Stromal cell of bone marrow (primary cell): ENCODE data around the gene TMEM30B.
A peak's percentile ranks its signal among the peaks of the same experiment; 100 is the strongest.
"Not testable (repeated sequence)": the region's sequence is repeated elsewhere in the genome, so short reads cannot be mapped to it uniquely, and the experiment has no call there.

Experiments
- DNase-seq: peaks from one replicate; pipeline ENCODE4 v3.0.0-alpha.2; 2012; ENCODE audit warnings: low read depth

Gene TMEM30B

DNA sequence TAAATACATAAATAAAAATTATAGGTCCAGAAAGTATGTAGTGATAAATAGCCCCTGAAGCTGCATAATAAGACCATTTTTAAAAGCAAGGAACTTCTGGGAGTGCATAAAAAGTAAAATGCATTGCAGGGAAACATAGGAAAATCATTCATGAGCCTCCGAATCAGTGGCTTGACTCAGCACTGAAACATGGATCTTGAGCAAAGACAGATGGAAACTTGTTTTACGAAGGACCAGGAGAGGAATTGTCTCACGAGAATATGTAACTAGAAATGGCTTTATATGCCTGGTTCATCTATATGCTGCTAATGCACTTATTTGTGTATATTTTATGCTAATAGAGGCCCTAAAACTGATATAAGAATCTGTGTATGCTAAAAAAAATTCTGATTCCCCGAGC, 14.7 kb downstream of the TMEM30B start:
- DNase-seq: no peak

DNA sequence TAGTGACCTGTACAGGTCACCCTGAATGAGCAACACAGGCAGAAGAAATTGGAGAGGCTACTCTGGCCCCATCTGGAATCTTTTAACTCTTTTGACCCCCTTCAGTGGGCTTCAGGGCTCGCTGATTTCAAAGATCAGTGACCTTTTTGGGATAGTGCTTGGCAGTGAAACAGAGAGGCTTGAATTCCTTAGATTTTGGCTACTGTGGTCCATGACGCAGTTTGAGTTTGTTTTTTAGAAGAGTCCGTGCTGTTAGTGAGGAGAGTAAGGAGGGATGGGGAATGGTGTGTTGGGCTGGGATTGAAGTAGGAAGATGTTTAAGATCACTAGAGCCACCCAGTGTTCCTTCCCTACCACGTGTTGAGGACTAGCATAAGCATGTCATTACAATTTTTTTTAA, 16.5 kb downstream of the TMEM30B start:
- DNase-seq: no peak

DNA sequence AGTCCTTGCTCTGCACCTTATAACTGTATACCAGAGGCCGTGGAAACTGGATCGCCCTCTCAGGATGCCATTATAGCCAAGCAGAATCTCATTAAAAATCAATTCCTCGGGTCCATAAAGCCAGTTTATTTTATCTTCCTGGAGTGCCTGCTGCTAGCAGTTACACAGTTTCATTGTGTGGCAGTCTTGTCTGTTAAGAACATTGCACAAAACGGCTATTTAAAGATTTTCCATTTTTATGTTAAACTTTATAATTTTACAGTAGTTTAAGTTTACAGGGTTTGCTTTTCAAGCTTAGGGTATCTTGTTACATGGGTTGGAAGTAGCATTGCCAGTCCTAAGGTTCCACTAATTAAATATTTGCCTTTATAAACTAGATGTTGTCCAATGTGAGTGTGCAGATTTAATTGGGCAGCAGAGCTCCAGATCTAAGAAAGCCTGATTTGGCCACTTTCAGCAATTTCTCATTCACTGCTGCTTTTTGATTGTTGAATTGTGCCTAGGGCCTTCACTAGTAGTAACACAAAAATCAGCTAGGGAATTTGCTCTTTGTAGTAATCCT, 17.0 kb downstream of the TMEM30B start:
- no peak for DNase-seq

DNA sequence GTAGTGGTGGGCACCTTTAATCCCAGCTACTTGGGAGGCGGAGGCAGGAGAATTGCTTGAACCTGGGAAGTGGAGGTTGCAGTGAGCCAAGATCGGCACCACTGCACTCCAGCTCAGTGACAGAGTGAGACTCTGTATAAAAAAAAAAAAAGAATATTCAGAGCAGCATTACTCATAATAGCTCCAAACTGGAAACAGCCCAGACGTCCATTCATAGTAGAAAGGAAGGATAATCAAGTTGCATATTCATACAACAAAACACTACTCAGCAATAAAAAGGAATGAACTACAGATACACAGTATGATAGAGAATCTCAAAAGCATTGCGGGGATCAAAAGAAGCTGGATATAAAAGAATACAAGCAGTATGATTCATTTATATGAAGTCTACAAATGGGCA, 19.1 kb downstream of the TMEM30B start:
- peak; percentile 75 for DNase-seq

DNA sequence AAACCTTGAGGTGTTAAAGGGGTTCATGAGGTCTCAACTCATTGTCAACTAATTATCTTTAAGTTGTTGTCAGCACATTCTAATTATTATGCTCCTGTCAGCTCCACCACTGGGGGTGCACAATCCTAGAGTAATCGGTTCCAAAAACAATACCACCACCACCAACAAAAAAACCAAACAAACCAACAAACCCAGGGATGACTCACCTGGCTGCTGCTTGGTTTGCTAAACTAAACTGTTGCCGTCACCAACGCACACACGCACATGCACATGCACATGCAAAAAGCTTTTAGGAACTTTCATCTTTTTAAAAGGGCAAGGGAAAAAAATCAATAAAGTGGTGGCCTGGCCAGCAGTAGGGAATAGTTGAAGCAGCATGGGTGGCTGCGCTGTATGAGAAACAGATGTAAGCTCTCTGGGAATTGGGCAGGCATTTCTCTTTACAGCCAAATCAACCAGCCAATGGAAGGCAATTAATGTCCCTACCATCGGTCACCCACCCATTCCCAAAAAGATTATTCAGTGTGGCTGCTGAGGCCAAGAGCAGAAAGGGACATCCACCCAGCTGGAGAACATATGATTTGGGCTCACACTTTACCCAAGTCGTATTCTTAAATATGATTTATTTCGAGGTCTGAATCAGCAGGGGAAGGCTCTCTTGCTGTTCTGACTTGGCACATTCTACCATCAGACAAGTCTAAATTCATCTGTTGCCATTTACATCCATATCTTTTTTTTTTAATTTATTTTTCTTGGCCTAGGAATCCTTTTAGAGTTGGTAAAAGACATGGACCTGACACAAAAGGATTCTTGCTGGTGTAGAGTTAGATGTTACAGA, 20.0 kb downstream of the TMEM30B start:
- DNase-seq: peak; percentile 66

DNA sequence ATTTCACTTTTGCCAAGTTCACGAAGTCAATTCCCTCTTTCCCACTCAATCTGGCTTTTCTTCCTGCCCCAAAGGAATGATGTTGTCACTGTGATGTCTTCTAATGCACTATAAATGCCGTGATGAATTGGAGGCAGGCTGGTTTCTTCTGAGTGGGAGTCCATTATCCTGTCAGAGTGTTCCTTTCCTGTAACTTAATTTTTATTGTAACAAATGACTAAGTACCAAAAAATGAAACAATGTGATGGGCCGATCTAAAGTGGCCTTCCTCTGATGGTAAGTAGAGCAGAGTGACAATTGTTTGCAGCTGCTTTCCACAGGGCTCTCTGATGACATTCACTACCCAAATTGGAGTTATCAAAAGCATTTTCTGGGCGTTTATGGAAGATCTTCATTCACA, 22.2 kb downstream of the TMEM30B start:
- DNase-seq: no peak

DNA sequence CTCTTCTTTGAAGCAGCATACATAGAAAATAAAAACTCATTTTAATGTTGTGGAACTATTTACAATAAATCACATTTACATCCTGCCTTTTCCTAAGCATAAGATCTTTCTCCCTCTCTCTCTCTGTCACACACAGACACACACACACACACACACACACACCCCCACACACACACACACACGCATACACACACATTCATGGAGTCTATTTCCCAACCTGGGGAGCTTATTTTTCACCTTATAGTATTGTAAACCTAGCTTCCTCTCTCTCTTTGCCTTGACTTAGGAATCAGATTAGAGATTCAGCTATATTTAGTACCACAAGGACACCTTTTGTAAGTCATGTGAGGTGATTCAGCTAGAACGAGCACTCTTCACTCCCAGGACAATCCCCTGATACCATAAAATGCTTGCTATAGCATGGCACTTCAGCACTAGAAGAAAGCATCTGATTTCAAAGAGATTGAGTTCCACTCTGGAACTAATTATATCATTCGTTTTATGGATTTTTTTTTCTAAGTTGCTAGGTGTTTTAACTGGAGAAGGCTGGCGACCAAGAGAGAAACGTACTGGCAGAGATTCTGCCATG, 23.6 kb downstream of the TMEM30B start:
- DNase-seq: no peak

DNA sequence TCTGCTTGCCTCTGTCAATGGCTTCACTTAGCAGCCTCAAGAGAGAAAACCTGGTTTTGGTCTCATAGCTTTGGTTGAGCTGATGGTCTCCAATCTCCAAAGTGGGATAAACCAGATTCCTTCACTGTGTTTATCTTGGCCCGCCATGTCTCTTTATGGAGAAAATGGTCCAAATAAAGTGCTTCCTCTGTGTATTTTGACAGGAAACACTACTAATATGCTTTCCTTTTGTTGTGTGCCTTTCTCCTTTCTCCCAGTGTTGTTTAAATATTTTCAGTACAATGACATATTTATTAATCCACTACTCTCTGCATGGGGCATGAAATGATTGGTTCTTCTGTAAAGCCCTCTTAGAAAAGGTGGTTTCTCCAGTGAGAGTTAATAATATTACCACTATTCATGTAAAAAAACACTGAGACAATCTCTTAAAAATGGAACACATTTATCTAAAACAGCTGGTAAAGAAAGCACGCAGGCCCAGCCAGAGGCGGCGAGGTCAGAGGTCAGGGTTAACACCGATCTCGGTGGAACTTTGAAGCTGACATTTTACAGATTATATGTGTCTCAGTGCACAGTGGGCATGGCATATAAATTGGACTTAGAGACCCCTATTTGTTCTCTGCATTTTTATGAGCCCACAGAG, 24.2 kb downstream of the TMEM30B start:
- DNase-seq: no peak

DNA sequence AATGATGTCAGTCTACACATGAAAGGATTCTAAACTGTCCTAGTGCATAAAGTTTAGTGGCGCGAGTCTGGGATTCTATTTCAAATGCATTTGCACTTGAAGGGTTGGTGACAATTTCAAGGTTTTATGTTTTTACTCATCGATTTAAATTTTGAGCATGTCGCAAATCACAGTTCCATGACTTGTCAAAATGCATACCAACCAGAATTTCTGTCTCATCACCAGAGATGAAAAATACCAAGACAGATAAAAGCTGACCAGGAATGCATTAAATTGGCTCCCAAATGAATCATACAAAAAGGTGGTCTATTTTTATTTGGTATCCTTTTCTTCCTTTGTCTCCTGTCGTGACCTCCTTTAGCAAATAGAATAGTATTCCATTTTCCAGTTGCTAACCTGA, 25.2 kb downstream of the TMEM30B start:
- no peak for DNase-seq

DNA sequence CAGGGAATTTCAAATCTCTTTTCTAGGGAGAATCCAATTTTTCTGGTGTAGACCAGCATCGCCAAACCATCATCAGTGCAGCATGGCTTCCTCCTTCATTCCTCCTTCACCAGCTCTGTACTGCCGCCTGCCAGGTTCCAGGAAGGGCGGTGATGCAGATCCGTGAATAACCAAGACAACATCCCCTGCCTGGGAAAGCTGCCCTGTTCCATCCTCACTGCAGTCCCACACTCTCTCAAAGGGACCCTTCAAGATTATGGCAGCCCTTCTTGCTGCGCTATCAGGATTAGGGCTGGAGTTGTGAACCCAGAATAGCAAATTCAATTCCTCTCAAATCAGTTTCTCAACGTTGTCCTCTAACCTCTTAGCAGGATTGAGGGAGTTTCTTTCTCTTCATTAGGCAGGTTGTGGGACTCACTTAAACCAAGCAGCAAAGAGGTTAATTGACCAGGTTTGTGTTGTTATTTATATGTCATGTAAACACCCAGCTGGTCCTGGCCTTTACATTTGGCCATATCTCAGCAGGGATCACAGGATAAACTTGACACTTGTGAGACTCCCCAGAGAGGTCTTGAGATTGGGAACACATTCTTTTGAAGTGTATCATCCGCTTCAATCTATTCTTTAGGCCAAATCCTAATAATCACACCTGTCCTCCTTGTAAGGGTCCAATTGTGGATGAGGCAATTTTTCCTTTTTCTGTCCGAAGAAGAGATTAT, 26.2 kb downstream of the TMEM30B start:
- no peak for DNase-seq

DNA sequence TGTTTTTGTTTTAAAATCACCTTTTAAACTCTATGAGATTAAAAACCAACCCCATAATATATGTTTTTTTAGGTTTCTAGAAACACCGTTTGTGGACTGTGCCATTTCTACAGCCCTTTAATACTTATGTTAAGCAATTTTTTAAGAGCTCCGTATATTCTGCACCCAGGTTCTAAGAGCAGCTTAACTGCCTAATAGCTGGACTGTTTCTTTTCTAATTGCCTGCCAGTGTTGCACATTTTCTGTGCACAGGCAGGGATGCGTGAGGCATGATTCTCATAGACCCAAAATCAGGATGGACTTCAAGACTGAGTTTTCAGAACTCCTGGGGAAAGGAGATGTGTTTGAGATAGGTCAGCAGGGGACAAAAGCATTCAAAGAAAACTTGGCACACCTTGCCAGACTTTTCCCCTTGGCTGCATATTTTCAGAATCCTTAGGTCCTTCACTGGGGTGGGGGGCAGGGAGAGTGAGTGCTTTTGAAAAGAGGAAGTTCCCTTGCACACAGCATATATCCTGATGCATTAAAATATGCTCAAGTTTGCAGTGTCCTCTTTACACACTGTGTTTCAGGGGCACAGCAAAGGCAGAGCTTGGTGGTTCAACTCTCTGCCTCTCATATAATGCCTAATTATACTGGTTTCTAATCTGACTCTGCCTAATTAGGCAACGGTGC, 27.9 kb downstream of the TMEM30B start:
- no peak for DNase-seq

DNA sequence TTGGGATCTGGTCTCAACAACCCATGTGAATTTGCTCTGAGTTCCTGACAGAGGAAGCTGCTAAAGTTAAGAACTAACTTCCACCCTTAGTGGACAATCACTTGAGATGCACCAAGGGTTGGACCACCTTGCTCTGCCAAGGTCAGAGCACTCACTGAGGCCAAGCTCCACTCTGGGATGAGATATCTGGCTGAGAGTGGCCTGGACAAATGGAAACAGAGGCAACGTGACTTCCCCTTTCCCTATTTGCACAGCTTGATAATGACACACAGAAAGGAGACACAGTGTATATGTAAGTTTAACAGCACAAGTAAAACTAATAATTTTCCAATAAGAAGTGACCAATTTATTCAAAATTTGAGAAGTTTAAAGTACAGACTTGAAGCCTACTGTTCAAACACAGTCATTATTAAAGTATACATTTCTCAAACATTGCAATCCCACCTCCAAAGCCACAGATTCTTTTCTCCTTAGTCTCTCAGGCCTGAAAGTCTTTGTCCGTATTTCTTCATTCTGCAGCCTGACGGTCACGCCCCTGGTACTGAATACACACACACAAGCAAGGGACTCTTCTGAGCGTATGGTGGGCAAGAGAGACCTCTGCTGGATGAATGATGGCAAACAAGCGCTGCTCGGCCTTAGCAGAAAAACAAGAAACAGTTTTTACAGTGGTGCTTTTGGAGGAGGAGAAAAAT, 28.6 kb downstream of the TMEM30B start:
- DNase-seq: peak; percentile 89

DNA sequence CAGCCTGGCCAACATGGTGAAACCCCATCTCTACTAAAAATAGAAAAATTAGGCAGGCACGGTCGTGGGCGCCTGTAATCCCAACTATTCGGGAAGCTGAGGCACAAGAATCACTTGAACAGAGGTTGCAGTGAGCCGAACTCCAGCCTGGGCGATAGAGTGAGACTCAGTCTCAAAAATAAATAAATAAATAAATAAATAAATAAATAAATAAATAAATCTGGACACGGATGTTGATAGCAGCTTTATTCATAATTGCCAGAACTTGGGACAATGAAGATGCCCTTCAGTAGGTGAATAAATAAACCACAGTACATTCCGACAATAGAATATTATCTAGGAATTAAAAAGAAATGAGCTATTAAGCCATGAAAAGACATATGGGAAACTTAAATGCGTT, 31.1 kb downstream of the TMEM30B start:
- no peak for DNase-seq

DNA sequence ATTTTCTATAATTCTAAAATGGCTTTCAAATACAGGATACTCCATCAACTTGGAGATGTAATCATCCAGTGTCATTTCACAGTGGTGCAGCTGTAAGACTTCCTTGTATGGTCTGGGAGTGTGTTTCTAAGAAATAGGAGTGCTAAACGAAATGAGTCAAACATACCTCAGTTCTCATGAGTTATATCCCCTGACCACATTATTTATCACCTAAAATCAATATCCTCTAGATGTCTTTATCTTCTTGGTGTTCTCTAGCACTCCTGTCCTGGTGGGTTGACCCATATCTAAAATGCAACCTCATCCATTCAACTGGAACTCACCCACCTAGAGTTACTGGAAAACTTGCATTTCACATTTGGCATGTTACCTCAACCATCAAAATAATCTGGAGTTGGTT, 33.2 kb downstream of the TMEM30B start:
- no peak for DNase-seq

DNA sequence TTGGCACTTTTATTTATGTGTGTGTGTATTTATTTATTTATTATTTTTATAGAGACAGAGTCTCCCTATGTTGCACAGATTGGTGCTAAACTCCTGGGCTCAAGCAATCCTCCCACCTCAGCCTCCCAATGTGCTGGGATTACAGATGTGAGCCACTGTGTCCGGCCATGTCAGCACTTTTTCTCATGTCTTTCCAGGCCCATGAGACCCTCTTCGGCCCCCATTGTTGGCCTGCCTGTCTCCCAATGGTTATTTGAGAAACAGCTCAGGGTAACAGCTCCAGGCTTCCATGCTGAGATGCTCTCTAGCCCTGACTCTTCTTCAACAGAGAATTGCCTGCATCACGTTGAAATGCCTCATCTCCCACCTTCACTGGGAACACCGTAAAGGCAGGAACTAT, 34.4 kb downstream of the TMEM30B start:
- DNase-seq: no peak

DNA sequence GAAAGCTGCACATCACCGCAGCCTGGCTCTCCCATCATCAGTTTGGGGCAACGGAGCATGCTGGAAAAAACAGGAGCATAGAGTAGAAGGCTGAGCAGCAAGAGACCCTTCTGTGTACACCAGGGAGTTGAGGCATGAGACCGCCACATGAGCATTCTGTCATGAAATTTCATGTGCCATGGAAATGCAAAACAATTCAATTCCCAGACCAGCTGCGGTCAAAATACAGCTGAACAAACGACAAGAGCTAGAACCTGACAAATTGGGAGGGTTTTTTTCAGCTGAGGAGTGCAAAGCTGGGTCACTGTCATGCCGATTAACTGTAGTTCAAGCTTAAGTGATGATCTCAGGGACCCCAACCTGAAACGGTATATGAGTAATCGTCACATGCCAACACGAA, 37.1 kb downstream of the TMEM30B start:
- DNase-seq: no peak

DNA sequence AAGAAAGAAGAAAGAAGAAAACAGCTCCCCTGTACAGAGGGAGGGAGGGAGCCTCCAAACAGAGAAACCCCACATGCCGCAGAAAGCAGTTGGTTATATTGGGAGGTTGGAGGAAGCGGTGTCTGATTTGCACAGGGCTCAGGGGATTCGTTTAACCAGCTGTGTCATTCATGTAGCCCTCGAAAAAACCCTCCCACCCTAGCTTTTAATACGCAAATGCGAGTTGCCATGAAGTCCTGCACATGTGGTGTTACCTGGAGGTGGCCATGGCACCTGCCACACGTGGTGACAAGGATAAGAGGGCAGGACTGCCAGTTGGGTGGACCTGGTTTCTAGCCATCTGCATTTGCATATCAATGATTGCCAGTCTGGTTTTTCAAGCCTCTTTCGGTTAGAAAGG, 40.9 kb downstream of the TMEM30B start:
- DNase-seq: no peak

DNA sequence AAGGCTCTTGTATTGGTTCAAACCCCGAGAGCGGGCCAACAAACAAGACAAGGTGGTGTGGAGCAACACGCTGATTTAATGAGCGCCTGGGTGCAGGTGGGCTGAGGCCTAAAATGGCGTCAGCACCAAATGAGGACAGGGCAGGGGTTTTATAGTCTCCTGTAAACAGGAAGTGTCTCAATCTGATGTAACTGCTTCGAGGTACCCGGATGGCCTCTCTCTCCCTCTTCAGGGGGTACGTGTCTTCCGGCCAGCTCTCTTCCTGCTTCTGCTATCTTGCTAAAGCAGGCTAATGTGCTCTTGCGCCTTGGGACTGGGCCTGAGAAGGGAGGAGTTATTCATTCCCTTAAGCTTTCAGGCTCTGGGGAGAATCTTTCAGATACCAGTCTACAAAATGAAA, 41.9 kb downstream of the TMEM30B start:
- not testable (repeated sequence) for DNase-seq

DNA sequence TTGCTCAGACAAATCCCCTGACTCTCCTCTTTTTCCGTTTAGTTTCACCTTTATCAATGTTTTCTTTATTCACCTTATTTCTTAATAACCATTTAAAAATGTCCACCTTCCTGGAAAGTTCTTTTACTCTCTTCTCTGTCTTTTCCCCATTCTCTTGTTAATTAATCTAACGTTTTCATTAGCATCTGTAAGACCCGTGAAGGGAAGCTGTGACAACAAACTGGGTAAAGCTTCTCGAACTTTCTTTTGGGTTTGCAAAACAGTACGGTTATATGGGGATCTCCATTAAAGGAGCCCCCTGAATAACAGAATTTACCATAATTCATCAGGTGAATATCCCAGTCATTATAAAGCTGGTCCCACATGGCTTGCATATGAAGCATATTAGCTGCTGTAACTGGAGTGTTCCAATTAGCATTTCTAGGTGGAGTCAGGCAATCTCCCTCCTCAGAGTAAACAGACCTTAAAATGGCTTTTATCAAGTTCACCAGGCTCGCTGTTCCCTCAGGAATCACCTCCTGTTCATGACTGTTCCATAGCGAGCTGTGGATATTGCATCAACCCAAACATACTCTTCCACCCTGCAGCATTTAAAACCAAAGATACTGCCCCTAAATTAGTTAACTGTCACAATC, 42.4 kb downstream of the TMEM30B start:
- no peak for DNase-seq

DNA sequence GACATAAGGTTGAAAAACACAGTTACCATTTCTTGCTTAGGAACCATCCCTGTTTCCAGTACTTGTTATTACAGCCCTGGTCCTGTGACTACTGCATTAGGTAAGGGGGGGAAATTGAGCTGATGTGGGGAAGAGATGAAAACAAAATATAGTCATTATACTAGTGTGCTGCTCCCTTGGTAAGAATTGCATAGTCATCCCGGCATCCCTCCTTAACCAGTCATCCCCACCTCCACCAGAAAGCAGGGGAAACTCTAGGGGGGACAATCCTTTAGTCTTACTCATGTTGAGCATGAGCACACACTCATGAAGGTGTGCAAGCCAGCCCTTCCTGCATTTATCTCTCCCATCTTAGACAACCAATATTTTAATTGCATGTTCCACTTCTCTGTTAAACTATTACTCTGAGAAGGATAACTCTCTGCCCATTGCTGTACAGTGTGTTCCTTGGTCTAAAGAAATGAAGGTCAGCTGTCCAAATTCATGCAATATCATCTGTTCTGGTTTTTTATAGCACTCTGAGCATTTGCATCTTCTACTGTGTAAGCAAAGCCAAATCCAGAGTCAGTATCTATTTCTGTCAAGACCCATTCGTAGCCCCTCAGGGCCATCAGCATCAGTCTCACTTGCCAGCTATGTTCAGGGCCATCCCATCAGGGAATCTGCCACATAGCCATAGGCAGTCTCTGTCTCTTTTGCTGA, 46.8 kb downstream of the TMEM30B start:
- DNase-seq: no peak
